ENCODE measurements around the gene C11orf52. TPM values are rescaled to one million over a fixed set of nuclear protein-coding genes. Genes with fewer than 3 reads are reported as not detected.

Gene C11orf52
- total and polyA plus RNA-seq, 2 of the 8 experiments (the other 6 are each of a cell fraction or from before 2014, with no cell fraction given), result 1.7 to 2.7 TPM

DNA sequence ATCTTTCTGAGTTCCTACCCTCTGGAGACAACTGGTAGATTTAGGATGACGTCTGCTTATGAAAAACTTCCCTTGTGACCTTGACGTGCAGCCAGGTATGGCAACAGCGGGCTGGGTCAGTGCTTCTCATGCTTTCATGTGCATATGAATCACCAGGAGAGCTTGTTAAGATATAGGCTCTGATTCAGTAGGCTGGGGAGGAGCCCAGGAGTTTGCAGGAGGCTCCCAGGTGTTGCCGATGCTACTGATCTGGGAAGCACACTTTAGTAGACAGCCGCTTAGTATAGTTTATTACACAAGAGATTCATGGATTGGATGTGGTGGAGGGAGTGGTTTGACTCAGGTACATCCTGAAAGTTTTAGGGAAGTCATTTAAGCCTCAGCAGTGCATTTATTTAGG is 42.2 kb downstream of the C11orf52 start:
- peak; percentile 85 for FAIRE-seq
- Histone ChIP-seq H3K27ac (ENCODE audit: low read depth, low read length) (no peak overlapping the region), H4K20me1 (replicated peaks in 1 of 2; ENCODE audit: control insufficient read depth in 1 of 2, insufficient read depth in 2 of 2, low read length in 2 of 2) (no peaks in the 10 kb centered on the region), H2BK12ac (ENCODE audit: low read depth, low read length) (no peak overlapping the region), H2AK5ac (ENCODE audit: low read depth, low read length) (no peak overlapping the region), H2AFZ (ENCODE audit: low read length) (no peak overlapping the region), H2BK20ac (ENCODE audit: low read length) (no peak overlapping the region), H3K36me3 (ENCODE audit: control insufficient read depth in 2 of 4, insufficient read depth in 4 of 4, low read length in 3 of 4) (no peaks in the 10 kb centered on the region; a peak in 1 of 8 replicates), H3K23me2 (ENCODE audit: low read depth, low read length) (no peaks in the 10 kb centered on the region; the same call in 1 of the 2 replicates), H3K79me1 (ENCODE audit: low read depth, low read length) (no peaks in the 10 kb centered on the region; the same call in 1 of the 2 replicates), H3K4me1 (replicated peaks in 1 of 4; ENCODE audit: control insufficient read depth in 3 of 4, insufficient read depth in 4 of 4, low read length in 3 of 4) (peaks cover 0 to 10% (median 3%) of the 10 kb centered on the region in 4 experiments; a peak in 3 of 7 replicates), H3K18ac (ENCODE audit: extremely low read depth, low read length) (no peak overlapping the region; the same call in 1 of the 2 replicates), H3K23ac (ENCODE audit: insufficient read length) (no peak overlapping the region), H3K4me2 (ENCODE audit: insufficient read depth in 1 of 2, low read depth in 2 of 2, low read length in 2 of 2) (peak overlapping the region; percentile 40 to 53), H3K9me3 (ENCODE audit: insufficient read depth in 2 of 2, low read depth in 1 of 2, low read length in 1 of 2) (peaks cover 0 to 10% of the 10 kb centered on the region in 2 experiments; a peak in 1 of 4 replicates), H2BK120ac (replicated peaks; ENCODE audit: low read depth, low read length) (no peak overlapping the region), H3K4ac (replicated peaks; ENCODE audit: insufficient read length, low read depth, low read length) (no peak overlapping the region), H3K14ac (ENCODE audit: insufficient read length) (no peak overlapping the region), H3K56ac (replicated peaks; ENCODE audit: insufficient read length, low read depth, low read length) (no peak overlapping the region), H2BK15ac (ENCODE audit: low read length) (no peak overlapping the region), H4K8ac (ENCODE audit: extremely low read depth, insufficient read depth, low read length) (no peak overlapping the region), H4K5ac (ENCODE audit: insufficient read length, low read depth, low read length) (no peak overlapping the region), H4K91ac (replicated peaks; ENCODE audit: insufficient read length, low read length) (no peak overlapping the region), H3K9ac (replicated peaks in 1 of 4; ENCODE audit: extremely low read depth in 1 of 4, low read depth in 3 of 4, low read length in 3 of 4) (no peak overlapping the region), H3K4me3 (ENCODE audit: extremely low read depth in 1 of 4, insufficient read depth in 2 of 4, low read depth in 3 of 4, low read length in 4 of 4) (peak overlapping the region in 1 of 4 experiments; percentile 13; a peak in 1 of 8 replicates), H2BK5ac (ENCODE audit: low read depth, low read length) (no peak overlapping the region), H3K27me3 (replicated peaks in 1 of 4; ENCODE audit: control insufficient read depth in 3 of 4, extremely low read depth in 1 of 4, insufficient read depth in 3 of 4, low read length in 3 of 4) (no peaks in the 10 kb centered on the region), H3K79me2 (ENCODE audit: control insufficient read depth in 1 of 2, insufficient read depth in 2 of 2, low read length in 2 of 2) (no peaks in the 10 kb centered on the region)
- 19% methylated on average over 5 of the region's 5 CpGs; no CpG with 5 or more reads in 1 of the 2 experiments for WGBS, 2 experiments (ENCODE audit: extremely low coverage in 1 of 2, insufficient coverage in 1 of 2, insufficient read length in 1 of 2, insufficient replicate concordance in 2 of 2, low coverage in 1 of 2, low lambda C conversion rate in 2 of 2, missing lambda C conversion rate in 1 of 2)
- TF ChIP-seq TCF12 (IDR thresholded peaks at IDR 0.05; ENCODE audit: low read depth, low read length) (0 out of 2 replicates have a peak, but pooled peaks have one; percentile 39), EZH2 (IDR thresholded peaks at IDR 0.05; ENCODE audit: low read depth, low read length, severe bottlenecking) (no peak), POLR2A (IDR thresholded peaks at IDR 0.05; ENCODE audit: control extremely low read depth in 1 of 2, low read depth in 2 of 2, low read length in 2 of 2) (peak in 1 of 2 experiments; percentile 21; a peak in 1 of 3 replicates), GABPA (IDR thresholded peaks at IDR 0.05; ENCODE audit: borderline replicate concordance, insufficient read depth, low read length) (no peak), CREB1 (IDR thresholded peaks at IDR 0.05) (0 out of 2 replicates have a peak, but pooled peaks have one; percentile 35), KDM4A (IDR thresholded peaks at IDR 0.05; ENCODE audit: low read depth, low read length, severe bottlenecking) (no peak)
- CTCF ChIA-PET (ENCODE audit: partially characterized antibody), result interaction anchor here (1.4 to 6.5 kb wide), 5 partner anchors 14 to 153 kb away, joined by 3 to 83 read pairs (median 7); partner anchors contain the start of gene DIXDC1
- no peak for DNase-seq (ENCODE audit: low read depth in 1 of 2, low spot score in 2 of 2)
- POLR2A ChIA-PET (ENCODE audit: partially characterized antibody), result interaction anchor here (0.6 to 2.1 kb wide), 6 partner anchors 10 to 25 kb away, joined by 3 to 7 read pairs (median 4); no protein-coding TSS in a partner anchor
